Kidney (tissue), 14 donors: Measurements from ENCODE around the gene PARD6G. TPM values are rescaled to one million over a fixed set of nuclear protein-coding genes. Genes with fewer than 3 reads are reported as not detected.

Experiments used
- DNase-seq, 5 donors: peaks; one replicate each; pipeline ENCODE4 v3.0.0-alpha.2; 2013 to 2020
- FAIRE-seq: peaks from 2 replicates; lab custom pipeline; 2012; peaks lifted over from hg19 to GRCh38; lab: Jason Lieb, UNC
- H3K27ac ChIP-seq, 2 donors: one replicate each; pipeline ENCODE4 v1.7.0; 2013; ENCODE audit warnings: low read depth in 2 of 2, low read length in 2 of 2, inconsistent platforms in 1 of 2
- H3K27me3 ChIP-seq: one replicate; pipeline ENCODE4 v1.7.1; 2013; ENCODE audit warnings: low read length, inconsistent platforms; ENCODE audit not compliant: control insufficient read depth, insufficient read depth
- H3K36me3 ChIP-seq, 3 donors: one replicate each; pipeline versions ENCODE4 v1.7.0 to v1.7.1; 2013; ENCODE audit warnings: low read length in 3 of 3, control low read depth in 1 of 3, inconsistent platforms in 1 of 3; ENCODE audit not compliant: insufficient read depth in 3 of 3, control insufficient read depth in 2 of 3
- H3K4me1 ChIP-seq, 3 donors: one replicate each; pipeline versions ENCODE4 v1.7.0 to v1.7.1; 2013; ENCODE audit warnings: low read length in 3 of 3, inconsistent platforms in 1 of 3, low read depth in 1 of 3; ENCODE audit not compliant: control insufficient read depth in 2 of 3, insufficient read depth in 2 of 3
- H3K4me3 ChIP-seq, 3 donors: one replicate each; pipeline versions ENCODE4 v1.7.0 to v1.8.1; 2013; ENCODE audit warnings: low read length in 3 of 3, control low read depth in 1 of 3, inconsistent platforms in 1 of 3
- H3K9ac ChIP-seq, 3 donors: one replicate each; pipeline versions ENCODE4 v1.7.0 to v1.7.1; 2013; ENCODE audit warnings: low read length in 3 of 3, control low read depth in 1 of 3, inconsistent platforms in 1 of 3
- H3K9me3 ChIP-seq, 3 donors: one replicate each; pipeline versions ENCODE4 v1.7.0 to v1.7.1; 2013; ENCODE audit warnings: low read length in 3 of 3, control low read depth in 1 of 3, inconsistent platforms in 1 of 3; ENCODE audit not compliant: control insufficient read depth in 2 of 3, insufficient read depth in 1 of 3
- intact Hi-C: fragments of 100-400 bp; cut with DNase I; formaldehyde crosslinking; loops from one replicate; pipeline ENCODE4 v1.11.1; 2022
- polyA plus RNA-seq: library from polyadenylated mRNA; stranded (reverse); fragments of 350-450 nt; fragmentation: Illumina TruSeq; extraction: RNeasy Lipid Tissue Mini Kit (QIAGEN cat#74804); gene quantifications from one replicate; pipeline ENCODE4 v1.2.3, GENCODE V29; 2014; ENCODE audit warnings: low read depth, low replicate concordance; ENCODE audit not compliant: insufficient read depth
- total RNA-seq: library from RNA; stranded (reverse); fragmentation: NEBNext Ultra II Directional; extraction: Animal tissue kit (Norgen Biotek cat#: 25700); gene quantifications from one replicate; pipeline ENCODE4 v1.2.1, GENCODE V29; 2021
- TF ChIP-seq, protein P1 (sequence below): IDR thresholded peaks from 3 replicates; pipeline ENCODE4 v1.5.1; 2012; ENCODE audit warnings: mild to moderate bottlenecking, moderate library complexity, borderline replicate concordance; ENCODE audit not compliant: insufficient read depth; ENCODE audit errors: extremely low read depth
- donor health status: control.
- donor health status: control.
- donor health status: control.
- donor health status: control.
- donor health status: control.
- donor health status: DM: yes; HTN: yes; CAD: no.
- donor health status: Normal renal cell carcinoma (clear cell type).

Gene PARD6G
- total and polyA plus RNA-seq, 2 donors from 2014 or later: 1.9 to 10.7 TPM

DNA sequence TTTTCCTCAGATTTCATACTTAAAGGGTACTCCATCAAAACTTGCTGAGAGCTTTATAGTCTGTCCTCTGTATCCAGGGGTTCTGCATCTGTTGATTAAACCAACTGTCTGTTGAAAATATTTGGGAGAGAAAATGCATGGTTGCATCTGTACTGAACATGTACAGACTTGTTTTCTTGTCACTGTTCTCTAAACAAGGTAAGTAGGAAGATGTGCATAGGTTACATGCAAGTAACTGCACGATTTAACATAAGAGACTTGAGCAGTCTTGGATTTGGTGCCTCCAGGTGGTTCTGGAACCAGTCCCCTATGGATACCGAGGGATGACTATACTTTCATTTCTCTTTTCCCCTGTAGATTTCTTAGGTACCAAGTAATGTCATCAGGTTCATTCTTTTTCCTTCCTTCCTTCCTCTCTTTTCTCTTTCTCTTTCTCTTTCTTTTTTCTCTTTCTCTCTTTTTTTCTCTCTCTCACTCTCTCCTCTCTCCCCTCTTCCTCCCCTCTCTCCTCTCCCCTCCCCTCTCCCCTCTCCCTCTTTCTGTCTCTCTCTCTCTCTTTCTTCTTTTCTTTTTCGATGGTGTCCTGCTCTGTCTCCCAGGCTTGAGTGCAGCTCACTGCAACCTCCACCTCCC is 115.0 kb downstream of the PARD6G start:
- no peak for DNase-seq
- H3K9ac ChIP-seq: no peak overlapping the region
- intact Hi-C loops: no loop called here
- peaks cover 0 to 38% (median 21%) of the 10 kb centered on the region in 3 donors for H3K36me3 ChIP-seq
- H3K4me3 ChIP-seq: no peak overlapping the region
- no peaks in the 10 kb centered on the region for H3K4me1 ChIP-seq
- no peaks in the 10 kb centered on the region for H3K27me3 ChIP-seq
- no peak overlapping the region for H3K27ac ChIP-seq
- no peaks in the 10 kb centered on the region for H3K9me3 ChIP-seq
- TF ChIP-seq, protein P1, sequence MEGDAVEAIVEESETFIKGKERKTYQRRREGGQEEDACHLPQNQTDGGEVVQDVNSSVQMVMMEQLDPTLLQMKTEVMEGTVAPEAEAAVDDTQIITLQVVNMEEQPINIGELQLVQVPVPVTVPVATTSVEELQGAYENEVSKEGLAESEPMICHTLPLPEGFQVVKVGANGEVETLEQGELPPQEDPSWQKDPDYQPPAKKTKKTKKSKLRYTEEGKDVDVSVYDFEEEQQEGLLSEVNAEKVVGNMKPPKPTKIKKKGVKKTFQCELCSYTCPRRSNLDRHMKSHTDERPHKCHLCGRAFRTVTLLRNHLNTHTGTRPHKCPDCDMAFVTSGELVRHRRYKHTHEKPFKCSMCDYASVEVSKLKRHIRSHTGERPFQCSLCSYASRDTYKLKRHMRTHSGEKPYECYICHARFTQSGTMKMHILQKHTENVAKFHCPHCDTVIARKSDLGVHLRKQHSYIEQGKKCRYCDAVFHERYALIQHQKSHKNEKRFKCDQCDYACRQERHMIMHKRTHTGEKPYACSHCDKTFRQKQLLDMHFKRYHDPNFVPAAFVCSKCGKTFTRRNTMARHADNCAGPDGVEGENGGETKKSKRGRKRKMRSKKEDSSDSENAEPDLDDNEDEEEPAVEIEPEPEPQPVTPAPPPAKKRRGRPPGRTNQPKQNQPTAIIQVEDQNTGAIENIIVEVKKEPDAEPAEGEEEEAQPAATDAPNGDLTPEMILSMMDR: no peak
- no peak for FAIRE-seq

DNA sequence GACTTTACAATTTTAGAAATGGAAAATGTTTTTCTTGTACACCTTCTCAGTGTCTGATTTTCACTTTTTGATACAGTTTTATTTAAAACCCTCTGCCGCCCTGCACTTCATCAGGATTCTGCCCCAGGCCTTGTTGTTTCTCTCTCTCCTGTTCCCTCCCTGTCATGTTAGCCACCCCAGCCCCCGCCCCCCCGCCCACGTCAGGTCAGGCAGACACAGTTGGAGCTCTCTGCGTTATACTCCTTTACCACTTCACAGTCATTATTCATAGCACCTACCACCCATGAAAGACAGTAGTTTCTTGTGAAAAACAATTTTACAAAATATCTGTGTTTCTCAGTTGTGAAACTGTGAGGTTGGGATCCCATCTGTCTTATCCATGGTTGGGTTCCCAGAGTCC is 116.8 kb downstream of the PARD6G start:
- no peaks in the 10 kb centered on the region for H3K27me3 ChIP-seq
- FAIRE-seq (no peak), DNase-seq (no peak)
- no peak overlapping the region for H3K9ac ChIP-seq
- no peak overlapping the region for H3K4me3 ChIP-seq
- no peak overlapping the region for H3K27ac ChIP-seq
- H3K4me1 ChIP-seq: no peaks in the 10 kb centered on the region
- TF ChIP-seq, protein P1: no peak
- H3K9me3 ChIP-seq: no peaks in the 10 kb centered on the region
- peaks cover 0 to 28% (median 9%) of the 10 kb centered on the region in 3 donors for H3K36me3 ChIP-seq
- intact Hi-C loops: no loop called here

DNA sequence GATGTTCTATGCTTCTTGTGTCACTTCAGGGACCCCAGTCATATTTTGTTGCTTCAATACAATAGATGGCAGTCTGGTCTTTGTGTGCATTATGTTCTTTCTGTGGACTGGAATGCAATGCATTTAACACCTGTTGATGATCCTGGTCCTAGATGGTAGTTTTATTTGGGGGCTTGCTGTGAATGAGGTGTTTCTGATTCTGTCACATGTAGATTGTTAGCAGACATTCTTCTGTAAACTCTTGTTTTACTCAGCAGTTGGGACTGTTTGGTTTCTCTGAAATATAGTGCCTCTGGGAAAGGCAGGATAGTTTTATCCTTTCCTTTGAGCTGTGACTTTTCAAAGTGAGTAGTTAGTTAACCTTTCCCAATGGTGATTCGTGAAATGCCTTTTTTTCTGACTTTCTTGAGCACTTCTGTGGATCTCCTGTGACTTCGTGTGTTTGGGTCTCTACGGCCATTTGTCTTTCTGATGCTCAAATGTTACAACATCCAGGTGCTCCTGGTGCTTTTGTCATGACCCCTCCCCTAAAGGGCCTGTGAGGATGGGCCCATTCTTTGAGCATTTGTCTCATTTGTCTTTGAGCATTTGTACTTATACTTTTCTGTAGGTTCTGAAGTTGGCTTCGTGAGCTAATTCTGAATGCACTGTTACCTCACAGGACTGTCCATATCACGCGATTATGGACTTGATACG is 117.5 kb downstream of the PARD6G start:
- Histone ChIP-seq H3K27ac (no peak overlapping the region), H3K4me1 (no peaks in the 10 kb centered on the region), H3K4me3 (no peak overlapping the region), H3K36me3 (peaks cover 0 to 24% (median 8%) of the 10 kb centered on the region in 3 donors), H3K9ac (no peak overlapping the region), H3K9me3 (no peaks in the 10 kb centered on the region), H3K27me3 (no peaks in the 10 kb centered on the region)
- no peak for FAIRE-seq
- no peak for DNase-seq
- intact Hi-C loops: no loop called here
- TF ChIP-seq, protein P1: no peak
